GM19467 (cell line): ENCODE measurements around the gene NRXN3.

Source experiments
- ATAC-seq: cut with Tn5 transposase; IDR thresholded peaks from one replicate; pipeline ENCODE4 v1.9.1; 2021; ENCODE audit warnings: mild to moderate bottlenecking, moderate library complexity; ENCODE audit not compliant: unreplicated experiment

The NRXN3 gene

DNA sequence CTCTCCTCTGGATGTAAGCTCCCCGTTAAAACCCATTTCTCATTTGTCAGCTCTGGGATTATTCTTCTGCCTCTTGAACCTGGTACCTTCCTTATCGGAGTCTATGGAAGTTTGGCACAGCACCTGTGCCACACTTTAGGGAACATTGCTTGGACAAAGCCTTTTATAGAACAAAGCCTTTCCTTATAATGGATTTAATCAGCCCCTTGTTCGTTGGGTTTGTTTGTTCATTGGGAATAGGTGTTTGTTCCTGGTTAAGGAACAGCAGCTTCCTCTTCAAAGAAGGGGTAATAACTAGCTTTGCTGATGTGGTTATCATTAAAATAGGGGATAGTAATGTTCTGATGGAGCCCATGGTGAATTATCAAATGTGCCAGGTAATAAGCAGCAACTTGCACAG is 70.4 kb downstream of the NRXN3 start:
- no peak for ATAC-seq

DNA sequence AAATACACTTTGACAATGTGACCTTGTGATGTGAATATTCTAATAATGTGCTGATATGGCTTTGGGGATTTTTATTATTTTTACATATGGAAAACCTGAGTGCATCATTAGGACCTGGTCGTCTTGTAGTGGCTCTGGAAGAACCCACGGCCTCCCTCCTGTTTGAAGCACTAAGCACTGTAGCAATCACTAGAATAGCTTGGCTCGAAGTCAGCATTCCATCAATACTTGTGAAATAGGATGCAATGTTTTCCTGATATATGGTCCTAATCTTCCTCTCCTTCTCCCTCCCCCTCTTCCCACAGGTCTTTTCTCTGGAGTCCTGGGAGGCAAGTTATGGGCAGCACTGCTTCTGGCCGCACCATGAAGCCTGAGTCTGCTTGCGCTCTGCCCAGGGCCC is 71.9 kb downstream of the NRXN3 start:
- ATAC-seq: no peak

DNA sequence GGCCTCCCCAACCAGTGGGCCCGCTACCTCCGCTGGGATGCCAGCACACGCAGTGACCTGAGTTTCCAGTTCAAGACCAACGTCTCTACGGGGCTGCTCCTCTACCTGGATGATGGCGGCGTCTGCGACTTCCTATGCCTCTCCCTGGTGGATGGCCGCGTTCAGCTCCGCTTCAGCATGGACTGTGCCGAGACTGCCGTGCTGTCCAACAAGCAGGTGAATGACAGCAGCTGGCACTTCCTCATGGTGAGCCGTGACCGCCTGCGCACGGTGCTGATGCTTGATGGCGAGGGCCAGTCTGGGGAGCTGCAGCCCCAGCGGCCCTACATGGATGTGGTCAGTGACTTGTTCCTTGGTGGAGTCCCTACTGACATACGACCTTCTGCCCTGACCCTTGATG is 73.0 kb downstream of the NRXN3 start:
- ATAC-seq: no peak

DNA sequence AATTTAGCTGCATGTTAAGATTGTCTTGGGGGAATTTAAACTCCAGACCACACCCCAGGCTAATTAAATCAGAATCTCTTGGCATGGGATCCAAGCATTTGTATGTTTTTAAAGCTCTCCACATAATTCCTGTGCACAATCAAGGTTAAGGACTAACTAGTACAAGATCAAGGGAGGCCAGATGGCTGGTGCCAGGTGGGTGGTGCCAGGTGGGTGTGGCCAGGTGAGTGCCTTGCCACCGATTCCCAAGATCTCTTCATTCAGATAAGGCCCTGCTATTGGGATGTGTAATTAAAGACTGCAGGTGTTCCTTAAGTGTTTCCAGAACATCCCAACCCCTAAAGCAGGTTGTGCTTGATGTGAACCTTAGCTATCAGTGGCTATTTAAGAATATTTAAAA is 75.1 kb downstream of the NRXN3 start:
- no peak for ATAC-seq

DNA sequence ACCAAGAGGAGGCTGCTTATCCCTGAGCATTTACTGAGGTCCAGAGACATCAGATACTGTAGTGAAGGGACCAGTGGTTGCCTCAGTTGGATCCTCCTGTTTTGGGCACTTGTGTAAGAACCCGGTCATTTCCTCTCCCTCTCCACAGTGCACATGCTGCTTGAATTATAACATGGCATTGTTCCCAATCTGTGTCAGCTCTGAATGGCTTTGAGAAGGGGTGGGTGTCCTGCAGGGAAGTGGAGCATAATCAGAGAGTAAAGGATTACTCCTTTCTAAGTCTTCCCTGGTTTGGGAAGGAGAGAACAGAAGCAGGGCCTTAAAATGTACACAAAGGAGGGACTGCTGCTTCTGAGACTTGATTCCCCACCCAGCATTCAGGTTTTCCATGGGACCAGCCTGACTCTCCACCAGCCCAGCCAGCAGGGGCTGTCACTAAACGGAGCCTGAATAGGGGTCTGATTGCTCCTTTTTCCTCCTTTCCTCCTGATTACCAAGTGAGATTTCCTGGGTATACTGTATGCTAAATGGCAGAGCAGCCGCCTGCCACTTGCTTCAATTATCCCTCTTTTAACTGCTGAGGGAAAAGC is 78.4 kb downstream of the NRXN3 start:
- ATAC-seq: no peak

DNA sequence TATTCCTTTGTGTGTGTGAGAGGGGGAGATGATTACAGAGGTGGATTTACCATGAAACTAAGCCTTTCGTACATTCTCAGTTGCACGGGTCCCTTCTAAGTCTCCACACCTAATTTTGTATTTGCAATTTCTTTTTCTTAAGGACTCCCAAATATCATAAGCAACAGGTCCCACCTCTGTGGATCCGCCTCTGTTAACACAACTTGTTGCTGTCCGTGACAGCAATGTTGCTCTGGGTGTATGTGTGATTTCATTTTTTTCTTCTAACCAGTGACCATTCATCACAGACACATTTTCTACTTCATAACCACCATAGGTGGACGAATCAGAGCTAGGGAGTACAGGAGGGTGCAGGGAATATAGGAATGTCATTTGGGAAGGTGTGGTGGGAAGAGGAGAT is 81.1 kb downstream of the NRXN3 start:
- no peak for ATAC-seq

DNA sequence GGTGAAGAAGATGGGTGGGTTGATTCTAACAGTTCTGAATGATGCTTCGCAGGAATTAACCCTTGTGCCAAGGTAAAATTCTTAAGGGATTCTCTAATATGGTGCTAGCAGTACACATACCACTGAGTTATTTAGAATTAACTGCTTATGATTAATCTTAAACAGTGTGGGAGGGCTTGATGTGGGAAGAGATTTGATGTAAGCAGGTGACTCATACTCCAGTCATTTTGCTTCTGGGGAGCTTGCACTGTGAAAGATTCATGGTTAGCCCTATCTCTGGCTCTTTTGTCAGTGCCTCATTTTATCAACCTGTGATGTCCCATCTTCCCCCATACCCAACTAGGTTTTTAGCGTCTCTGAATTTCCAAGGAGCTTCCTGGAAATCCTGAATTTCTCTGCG is 83.8 kb downstream of the NRXN3 start:
- no peak for ATAC-seq

DNA sequence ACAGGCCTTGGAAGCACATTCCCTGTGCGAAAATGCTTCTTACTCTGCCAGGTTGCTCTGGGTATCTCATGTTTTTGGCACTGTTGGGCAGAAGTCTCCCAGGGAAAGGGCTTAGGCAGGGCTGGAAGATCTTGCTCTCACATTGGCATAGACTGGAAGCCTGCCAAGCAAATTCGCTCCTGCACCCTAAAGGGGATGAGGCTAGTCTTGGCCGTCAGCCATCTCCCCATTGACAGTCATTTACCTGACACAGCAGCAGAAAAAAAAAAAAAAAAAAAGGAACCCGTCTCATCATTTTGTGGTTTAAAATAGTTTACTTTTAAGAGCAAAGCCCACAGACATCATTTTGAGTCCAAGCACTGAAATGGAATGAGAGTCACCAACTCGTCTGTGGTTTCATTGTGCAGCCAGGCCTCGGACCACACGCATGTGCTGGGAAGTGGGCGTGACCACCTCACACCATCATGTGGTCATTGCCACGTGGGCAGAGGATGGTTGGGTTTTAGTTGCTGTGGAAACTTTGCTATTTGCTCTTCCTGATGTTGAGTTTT is 84.8 kb downstream of the NRXN3 start:
- ATAC-seq: no peak

DNA sequence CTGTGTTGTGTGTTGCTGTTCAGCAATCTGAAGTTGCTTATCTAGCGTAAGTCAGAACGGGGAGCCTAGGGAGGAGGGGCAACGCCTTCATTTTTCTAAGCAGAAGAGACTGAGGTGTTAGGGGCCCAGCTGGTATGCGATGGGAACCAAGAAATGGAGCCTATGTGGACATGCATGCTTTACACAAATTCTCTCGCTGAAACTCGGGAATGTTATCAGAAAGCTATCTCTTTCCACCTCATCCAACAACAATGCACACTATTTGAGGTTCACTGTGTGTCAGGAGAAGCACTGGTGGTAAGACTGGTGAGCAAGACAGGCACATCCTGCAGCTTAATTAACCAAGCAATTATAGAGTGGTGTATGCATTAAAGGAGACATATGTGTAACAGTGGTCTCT is 89.7 kb downstream of the NRXN3 start:
- no peak for ATAC-seq

DNA sequence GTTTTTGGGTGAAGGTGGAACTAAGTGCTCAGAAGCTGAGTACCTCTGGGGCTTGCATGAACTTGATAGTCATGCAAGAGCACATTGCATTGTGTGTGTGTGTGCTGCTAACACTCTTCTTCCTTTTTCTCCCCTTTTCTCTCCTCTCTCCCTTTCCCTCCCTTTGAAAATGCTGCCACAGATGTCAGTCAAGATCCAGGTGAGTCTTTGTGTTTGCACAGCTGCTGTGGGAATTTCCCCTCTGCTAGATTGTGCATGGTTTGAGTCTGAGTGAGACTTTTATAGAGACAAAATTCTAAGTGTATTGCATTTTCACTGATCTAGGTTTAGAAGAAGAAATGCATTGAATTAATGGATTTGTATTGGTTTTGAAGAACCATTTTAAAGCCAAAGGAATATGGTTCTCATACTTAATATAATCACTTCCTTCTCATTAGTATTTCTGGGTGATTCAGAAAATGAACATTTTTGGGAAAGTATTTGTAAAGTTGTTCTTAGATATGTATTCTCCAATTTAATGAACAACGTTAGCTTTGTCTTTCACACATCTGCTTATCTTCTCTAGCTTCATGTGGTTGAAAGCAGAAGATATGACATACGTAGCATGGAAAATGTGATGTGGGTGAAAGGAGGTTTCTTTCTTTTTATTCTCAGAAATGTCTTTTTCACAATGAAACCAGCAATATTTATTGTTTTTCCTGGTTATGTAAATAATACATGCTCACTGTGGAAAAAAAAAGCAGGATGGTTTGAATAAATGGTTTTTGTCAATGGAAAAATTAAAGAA is 108.5 kb downstream of the NRXN3 start:
- no peak for ATAC-seq

DNA sequence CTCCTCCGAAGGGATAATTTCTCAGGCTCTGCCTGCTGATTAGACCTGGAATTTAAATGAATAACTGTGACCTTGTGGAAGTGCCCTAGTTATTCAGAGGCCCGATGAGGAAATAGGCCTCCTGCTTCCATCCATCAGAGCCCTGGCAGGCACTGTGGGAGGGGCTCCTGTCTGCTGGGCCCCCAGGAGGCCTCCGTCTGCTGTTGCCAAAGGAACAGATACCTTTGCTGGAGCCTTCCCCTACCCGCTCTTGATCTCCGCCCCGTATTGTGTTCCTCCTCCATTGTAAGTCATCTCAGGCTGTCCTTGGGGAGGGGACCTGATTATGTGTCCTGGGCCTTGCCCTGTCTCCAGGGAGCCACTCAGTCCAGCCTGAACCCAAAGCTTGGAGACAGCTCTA is 112.3 kb downstream of the NRXN3 start:
- no peak for ATAC-seq

DNA sequence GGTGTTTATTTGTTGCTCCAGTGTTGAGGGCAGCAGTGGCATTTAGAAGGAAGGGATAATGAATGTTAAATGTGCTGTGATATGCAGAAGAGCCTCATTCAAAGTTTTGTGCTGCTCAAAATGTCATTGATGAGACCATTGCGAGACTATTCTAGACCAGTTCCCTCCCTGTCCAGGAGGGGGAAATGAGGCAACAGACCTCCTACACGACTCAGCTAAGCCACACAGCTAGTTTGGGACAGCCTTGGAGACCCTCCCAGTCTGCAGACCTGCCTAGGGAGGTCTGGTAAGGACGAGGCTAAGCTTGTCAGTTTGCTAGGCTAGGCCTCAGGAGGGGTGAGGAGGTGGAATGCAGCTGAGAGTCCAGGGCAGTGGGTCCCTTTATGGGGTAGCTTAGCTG is 116.0 kb downstream of the NRXN3 start:
- no peak for ATAC-seq

DNA sequence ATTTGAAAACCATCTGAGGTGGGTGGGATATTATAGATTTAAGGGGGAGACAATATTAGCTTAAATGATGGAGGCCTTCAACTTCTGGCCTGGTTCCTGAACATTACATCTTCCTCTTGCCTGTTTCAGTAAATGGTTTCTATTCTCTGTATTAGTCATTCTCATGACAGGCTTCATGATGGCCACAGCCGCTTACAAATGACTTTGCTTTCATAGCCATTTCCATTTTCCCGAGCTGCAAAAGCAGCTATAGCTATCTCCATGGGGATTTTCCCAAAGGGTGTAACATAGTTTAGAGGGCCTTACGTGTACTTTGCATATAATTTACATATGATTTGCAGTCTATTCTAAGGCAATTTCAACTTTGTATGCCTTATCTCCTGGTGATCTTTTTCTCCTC is 121.8 kb downstream of the NRXN3 start:
- no peak for ATAC-seq

DNA sequence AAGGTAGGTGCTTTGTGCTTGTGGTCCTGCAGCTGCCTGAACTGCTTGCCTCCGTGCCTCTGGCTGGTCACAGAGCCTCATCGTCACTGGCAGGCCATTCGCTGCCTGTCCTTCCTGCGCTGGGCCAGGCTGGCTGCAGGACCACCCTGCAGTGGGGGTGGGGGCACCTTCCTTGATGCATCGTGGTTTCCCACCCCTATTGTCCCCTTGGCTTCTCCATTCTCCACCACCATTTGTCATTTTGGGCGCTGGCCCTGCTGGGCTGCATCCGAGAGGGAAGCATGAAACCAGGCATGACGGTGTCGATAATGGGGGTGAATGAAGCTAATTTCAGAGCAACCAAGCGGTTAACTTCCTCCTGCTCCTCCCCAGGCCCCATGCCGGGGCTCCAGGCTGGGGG is 127.7 kb downstream of the NRXN3 start:
- ATAC-seq: no peak

DNA sequence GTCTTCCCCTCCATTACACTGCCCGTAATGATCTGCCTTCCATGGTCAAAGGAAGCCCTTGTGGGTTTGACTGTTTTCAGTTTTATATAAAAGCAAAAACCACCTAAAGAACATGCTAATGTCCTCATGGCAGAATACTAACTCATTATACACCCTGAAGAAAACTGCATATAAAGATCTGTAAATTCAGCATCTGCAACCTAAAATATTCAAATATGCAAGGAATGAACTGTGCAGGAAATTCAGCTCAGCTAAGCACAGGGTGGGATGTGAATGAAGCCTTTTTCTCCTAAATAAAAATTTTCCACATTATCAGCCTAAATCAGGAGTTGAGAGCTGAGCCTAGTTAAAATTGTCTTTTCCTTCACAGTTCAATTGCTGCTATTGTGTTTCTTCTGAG is 128.1 kb downstream of the NRXN3 start:
- no peak for ATAC-seq

DNA sequence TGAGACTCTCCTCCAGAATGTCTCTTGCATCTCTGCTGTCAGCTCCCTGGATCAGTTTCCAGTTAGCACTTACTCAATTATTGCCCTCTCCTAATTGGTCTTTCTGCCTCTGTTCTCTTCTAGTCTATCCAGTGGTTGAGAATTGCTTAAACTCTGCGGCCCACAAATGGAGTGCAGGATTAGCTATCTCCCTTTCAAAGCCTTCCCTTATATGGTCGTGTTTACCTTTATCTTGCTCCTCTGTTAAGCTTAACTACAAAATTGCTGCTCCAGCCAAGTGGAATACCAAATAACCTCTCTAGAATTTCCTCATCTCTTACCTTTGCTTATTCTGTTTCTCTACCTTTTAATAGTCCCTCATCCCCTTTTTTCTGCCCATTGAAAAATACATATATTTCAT is 132.7 kb downstream of the NRXN3 start:
- ATAC-seq: no peak

DNA sequence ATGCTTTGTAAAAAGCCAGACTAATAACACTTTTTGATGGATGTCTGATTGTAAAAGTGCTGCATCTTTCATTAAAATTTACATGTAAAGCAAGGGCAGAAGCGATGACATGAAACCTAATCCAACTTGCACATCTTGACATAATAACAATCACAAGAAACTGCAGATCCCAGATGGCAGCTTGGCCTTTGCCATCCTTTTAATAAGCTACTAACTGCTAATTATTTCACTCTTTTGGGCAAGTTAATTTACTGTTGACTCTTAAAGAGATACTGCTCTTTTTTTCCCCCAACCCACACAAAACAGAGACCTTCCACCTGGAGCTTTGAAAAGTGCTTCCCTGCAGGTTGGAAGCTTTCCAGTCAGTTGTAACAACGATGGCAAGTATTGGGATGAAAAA is 137.5 kb downstream of the NRXN3 start:
- no peak for ATAC-seq

DNA sequence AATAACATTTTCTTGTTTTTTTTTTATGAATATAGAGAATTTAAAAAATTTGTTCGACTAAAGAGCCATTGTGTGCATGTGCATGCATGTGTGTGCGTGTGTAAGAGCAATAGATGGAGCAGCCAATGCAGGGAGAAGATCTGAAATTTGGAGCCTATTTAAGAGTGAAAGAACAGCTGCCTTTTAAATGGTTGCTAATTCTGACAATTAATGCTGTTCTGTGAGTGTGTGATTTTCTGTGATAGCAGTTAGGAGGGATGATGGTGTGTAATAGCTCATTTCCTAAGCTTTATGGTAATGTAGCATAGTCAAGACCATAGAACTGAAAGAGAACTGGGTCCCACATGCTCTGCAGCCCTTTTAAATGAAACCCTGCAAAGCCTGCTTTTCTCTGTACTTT is 137.9 kb downstream of the NRXN3 start:
- ATAC-seq: no peak

DNA sequence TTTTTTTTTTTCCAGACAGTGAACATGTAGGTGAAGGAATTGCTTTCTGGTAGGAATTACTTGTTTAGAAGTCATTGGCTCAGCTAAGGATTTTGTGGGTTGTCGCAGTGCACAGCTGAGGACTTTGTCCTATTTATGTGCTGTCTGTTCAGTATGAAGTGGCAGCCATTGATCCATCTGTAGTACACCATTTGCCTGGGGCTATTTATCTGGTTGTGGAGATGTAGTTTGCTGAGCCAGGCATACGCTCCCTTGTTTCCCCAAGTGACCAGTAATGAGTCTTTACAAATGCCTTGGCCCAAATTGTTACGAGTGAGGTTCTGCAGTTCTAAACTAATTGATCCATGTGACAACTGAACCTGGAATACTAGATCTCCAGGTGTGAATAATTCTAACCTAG is 140.1 kb downstream of the NRXN3 start:
- ATAC-seq: no peak

DNA sequence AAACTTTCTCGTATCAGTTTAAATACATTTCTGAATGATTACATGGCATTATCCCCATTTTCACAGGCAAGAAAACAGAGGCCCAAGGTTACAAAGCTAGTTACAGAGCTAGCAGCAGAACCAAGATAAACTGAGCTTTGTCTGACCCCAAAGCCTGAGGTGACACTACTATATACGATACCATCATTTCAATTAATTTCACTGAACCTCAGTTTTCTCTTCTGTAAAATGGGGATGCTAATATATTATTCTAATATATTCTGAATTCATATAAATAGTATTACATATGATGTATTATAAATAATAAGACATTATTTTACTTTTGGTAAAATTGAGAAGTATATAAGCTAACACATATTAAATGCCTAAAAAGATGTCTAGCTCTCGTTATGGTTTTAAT is 143.3 kb downstream of the NRXN3 start:
- no peak for ATAC-seq

DNA sequence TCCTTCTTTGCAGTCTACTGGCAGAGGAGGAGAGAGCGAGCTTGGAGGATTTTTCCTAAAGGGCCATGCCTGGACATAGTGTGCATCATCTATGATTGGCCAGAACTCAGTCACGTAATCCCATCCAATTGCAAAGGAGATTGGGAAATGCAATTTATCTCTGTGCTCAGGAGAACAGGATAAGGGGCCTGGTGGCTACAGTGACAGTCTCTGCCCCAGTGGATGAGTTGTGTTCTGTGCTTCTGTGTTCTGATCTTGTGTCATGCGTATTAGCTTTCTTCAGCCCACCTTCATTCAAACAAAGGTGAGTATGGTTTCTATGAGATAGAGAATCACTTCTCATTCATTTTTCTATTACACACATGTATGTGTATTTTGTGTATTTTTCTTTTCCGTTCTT is 144.3 kb downstream of the NRXN3 start:
- ATAC-seq: no peak

DNA sequence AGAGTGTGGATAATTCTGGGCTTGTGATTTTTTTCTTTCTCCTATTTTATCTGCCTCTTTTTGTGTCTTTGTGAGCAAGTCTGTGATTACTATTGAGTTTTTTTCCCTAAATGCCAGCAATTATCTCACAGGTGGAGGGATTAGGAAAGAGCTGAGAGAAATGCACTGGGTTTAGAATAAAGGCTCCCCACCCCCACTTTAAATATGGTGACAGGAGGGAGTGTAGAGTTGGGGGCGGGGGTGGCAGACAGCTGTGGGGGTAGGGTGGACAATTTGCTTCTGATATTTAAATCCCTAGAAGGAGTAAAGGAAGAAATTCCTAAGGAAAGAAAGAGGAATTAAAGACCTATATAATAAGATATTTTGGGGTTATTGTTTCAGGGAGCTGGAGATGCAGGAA is 145.9 kb downstream of the NRXN3 start:
- ATAC-seq: no peak

DNA sequence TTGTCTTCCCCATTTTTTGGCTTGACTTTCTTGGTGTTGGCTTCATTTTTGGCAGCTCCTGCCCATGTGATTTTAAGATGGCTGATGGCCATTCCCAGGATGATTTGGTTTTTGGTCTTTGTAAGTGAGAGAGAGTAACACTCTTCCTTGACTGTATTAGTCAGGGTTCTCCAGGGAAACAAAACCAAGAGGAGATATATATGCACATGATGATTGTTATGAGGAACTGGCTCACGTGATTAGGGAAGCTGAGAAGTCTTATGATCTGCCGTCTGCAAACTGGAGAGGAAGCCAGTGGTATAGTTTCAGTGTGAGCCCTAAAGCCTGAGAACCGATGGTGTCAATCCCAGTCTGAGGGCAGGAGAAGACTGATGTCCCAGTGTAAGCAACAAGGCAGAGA is 146.6 kb downstream of the NRXN3 start:
- no peak for ATAC-seq
